ENCODE measurements around the gene AGFG1.

- TF ChIP-seq CTCF (IDR thresholded peaks at IDR 0.05) (no peak), EP300 (IDR thresholded peaks at IDR 0.05) (no peak), POLR2A (IDR thresholded peaks at IDR 0.05) (no peak)
Measured at GRCh38 chr2:227474410-227474809, 2.5 kb downstream of the AGFG1 start.
